CD4-positive, alpha-beta T cell treated with Interleukin-2 at 100 ng/mL for 4 hours (primary cell): Measurements from ENCODE around the gene OR10G3.
"Not testable (repeated sequence)": the region's sequence is repeated elsewhere in the genome, so short reads cannot be mapped to it uniquely, and the experiment has no call there.

Experiments
- DNase-seq: peaks from one replicate; pipeline ENCODE4 v3.0.0-alpha.2; 2020; ENCODE audit warnings: low spot score

OR10G3 gene, protein sequence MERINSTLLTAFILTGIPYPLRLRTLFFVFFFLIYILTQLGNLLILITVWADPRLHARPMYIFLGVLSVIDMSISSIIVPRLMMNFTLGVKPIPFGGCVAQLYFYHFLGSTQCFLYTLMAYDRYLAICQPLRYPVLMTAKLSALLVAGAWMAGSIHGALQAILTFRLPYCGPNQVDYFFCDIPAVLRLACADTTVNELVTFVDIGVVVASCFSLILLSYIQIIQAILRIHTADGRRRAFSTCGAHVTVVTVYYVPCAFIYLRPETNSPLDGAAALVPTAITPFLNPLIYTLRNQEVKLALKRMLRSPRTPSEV

DNA sequence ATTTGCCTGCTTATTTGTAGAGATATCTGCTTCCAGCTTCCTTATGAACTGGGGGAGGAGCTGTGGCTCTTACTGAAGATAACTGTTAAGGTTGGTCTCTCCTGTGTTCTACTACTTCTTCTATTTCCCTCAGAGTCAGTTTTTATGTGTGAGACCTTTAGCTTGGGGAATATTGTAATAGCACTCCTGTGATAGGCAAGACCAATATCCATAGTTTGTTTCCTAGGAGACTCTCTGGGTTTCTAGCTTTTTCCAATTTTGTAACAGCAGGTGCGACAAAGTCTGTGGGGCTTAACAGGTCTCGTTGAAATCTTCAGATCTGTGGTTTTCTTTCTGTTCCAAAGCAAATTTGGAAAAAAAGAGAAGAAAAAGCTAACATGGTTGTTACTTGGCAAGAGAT lies at the start of gene OR10G3:
Gene OR10G3, minus strand, starts transcription at position 101 of the 400 bp plus-strand sequence. CDS start 9,332 bp downstream, outside the sequence.
- no peak for DNase-seq

DNA sequence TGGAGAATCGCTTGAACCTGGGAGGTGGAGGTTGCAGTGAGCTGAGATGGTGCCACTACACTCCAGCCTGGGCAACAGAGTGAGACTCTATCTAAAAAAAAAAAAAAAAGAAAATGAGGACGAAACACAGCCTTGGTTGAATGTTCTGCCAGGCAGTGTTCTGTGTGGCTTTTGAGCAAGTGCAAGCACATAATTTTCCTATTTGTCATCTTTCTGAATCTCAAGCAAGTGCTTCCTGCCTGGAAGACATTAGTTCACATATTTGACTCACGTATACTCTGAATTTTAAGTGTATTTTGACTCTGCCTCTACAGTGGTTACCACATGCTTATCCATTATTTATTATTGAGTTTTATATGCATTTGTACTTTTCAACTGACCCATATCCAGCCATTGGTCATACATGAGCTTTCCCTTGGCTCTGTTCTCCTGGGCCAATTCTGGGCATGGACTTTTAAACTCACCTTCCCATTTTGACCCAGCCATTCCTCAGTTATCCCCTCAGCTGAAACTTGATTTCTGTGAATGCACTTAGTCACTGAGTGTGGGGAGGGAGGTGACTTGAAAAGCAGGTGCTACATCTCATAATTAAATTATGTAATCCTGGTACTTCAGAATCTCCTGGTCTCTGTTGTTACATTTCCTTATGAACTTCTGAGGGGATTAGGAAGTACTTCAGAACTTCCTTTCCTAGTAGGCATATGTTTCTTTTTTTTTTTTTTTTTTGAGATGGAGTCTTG lies 46.8 kb upstream of the OR10G3 start:
- no peak for DNase-seq

DNA sequence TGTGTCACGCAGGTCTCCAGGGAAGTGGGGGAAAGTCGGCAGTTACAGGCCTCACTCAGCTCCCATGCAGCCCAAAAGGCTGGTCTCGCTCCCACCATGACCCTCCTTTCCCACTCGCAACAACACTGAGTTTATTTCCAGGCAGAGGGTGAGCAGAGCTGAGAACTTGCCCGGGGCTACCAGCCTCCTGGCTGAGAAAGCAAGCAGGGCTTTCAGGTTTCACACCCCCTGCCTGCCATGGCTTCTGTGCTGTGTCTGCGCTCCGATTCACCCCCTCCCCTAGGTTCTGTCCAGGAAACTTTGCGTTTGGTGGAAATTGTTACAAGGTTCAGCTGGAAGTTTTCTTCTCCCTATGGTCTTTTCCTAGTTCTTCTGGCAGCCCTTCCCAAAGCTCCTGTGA lies 37.7 kb upstream of the OR10G3 start:
- DNase-seq = no peak

DNA sequence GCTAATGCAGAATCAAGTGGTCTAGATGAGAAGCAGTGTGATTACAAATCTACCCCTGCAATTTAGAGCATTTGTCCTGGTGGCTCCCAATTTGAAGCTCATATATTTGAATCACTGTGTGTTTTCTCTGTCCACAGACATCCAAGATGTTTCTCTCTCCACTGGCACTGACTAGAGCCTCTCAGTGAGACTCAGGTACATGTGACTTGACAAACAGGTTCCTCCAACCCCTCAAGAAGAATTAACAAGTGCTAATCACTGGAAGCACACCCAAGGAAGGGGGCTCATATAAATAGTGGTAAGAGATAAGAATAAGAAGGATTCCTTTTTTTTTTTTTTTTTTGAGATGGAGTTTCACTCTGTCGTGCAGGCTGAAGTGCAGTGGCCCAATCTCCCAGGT lies 34.4 kb upstream of the OR10G3 start:
- no peak for DNase-seq

DNA sequence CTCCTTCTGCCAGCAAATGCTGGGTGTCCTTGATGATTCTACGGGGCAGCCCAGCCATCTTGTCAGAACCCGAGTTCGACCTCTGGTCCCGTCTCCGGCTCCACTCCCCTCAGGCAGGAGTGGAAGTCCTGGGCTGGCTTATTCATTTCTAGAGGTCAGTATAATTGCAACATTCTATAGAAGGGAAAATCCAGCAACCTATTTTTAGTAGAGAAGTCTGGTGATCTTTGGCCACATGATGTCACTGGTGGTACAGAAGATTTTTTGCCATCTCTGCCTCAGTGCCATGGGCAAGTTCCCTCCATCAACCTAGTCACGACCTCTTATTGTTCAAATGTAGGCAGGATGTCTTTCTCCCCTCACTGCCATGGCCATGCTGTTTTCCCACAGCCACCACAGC lies 32.4 kb upstream of the OR10G3 start:
- no peak for DNase-seq

DNA sequence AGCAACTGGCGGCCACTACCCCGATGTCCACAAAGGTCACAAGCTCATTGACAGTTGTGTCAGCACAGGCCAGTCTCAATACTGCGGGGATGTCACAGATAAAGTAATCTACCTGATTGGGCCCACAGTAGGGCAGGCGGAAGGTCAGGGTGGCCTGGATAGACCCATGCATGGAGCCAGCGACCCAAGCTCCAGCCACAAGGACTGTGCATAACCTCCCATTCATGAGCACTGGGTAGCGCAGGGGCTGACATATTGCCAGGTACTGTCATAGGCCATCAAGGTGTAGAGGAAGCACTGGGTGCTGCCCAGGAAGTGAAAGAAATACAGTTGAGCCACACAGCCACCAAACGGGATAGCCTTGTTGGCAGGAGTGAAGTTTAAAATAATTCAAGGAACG lies 22.3 kb upstream of the OR10G3 start:
- DNase-seq = not testable (repeated sequence)

DNA sequence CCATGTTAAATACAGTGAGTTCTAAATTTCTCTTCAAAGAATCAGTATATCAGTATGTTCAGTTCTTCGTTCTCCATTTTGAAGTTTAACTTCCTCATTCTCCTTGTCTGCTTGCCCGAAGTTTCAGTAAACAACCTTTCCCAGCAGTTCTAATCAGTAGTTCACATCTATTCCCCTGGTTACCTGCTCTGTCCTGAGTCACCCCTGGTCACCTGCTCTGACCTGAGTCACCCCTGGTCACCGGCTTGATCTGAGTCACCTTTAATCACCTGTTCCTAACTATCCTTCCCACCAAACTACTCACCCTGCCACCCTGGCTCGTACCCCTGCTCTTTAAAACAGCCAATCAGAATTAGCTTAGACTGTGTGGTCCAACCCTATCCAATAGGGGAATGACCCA lies 9.4 kb upstream of the OR10G3 start:
- no peak for DNase-seq

DNA sequence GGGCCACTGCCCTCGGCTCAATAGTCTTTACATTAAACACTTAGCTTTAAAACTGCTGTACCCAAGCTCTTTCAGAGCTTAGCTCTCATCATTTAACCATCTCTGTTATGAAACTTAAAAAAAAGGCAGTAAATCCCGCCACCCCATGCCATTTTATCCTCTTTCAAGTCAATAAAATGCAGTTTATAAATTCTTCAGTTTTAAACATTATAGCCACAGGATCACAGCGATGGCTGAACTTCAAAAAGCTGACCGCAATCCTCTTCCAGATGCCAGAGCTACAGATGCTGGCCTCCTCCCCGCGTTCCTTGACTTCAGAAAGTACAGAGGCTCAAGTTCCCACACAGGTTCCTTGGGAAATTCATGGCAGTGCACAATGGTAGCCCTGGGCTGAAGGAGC lies 4.2 kb downstream of the OR10G3 start:
- DNase-seq = no peak

DNA sequence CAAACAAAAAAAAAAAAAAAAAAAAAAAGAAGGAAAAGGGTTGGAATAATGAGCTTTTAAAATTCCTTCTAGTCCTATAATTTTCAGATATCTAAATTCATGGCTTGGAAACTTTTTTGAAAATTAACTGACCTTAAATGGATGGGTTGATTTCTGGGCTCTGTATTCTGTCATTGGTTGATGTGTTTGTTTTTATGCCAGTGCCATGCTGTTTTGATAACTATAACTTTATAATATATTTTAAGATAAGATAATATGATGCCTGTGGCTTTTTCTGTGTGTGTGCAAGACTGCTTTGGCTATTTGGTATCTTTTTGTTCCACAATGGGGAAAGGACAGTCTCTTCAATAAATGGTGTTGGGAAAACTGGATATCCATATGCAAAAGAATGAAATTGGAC lies 7.3 kb downstream of the OR10G3 start:
- no peak for DNase-seq

DNA sequence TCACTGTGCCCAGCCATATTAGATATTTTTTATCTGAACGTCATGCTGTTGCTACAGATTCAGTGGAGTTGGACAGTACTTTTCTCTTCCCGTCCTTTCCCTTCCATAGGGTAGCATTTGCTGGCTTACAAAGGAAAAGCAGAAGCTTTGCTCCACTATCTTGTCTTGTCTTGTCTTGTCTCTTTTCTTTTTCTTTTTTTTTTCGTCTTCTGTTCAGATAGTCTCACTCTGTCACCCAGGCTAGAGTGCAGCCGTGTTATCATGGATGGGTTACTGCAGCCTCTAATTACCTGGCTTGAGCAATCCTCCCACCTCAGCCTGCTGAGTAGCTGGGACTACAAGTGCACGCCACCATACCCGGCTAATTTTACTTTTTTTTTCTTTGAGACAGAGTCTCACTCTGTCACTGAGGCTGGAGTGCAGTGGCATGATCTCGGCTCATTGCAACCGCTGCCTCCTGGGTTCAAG lies 21.1 kb downstream of the OR10G3 start:
- DNase-seq = no peak

DNA sequence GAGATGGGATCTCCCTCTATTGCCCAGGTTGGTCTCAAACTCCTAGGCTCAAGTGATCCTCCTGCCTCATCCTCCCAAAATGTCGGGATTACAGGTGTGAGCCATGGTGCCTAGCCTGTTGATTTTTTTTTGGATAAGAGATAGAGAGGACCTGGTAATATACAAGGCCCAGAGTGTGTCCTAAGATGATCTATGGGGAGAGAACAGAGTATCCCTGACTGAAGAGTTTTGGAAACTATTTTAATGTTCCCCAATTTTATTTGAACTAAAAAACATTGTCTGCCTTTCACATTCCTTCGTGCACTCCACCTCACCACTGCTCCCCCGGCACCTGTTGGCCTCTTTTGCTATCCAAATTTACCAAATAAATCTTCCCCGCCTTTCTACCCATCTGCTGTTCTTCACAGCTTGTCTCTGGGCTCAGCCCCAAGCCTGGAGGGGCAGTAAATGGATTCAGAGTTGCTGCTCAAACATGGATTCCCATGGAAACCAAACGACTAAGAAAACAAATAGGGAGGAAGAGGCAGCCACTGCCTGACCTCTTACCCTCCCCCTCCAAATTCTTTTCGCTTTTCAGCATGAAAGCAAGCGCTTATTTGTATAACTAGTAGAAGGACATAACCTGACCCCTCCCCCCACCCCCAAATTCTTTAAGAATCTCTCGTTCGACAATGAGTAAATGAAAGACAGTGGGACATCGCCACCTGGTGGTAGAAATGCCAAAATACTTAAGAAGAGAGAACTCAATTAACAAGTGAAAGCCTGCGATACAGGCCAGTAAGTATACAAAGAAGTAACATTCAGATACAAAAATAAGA lies 22.6 kb downstream of the OR10G3 start:
- DNase-seq = peak; percentile 89

DNA sequence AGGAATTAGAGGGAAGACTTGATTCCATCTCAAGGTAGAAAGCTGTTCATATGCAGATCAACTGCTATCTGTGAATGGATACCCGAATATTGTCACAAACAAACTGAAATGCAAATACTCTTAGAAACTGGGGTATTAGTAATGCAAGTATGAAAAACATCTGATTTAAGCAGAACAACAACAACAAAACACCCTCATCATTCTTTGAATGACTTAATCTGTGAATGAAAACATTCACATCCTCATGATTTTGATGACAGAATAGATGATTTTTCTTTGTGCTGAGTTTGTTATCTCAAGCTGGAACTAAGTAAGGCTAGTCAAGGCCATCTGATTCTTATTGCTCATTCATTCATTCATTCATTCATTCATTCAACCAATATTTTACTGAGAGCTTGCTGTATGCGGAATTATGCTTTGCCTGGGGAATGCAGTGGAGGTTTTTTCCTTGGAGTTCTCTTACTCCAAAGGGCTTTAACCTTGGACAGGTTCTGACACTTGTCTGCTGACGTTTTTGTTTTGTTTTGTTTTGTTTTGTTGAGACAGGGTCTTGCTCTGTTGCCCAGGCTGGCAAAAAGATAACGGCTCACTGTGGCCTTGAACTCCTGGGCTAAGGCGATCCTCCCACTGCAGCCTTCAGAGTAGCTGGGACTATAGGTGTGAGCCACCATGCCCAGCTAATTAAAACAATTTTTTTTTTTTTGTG lies 23.3 kb downstream of the OR10G3 start:
- DNase-seq = no peak

DNA sequence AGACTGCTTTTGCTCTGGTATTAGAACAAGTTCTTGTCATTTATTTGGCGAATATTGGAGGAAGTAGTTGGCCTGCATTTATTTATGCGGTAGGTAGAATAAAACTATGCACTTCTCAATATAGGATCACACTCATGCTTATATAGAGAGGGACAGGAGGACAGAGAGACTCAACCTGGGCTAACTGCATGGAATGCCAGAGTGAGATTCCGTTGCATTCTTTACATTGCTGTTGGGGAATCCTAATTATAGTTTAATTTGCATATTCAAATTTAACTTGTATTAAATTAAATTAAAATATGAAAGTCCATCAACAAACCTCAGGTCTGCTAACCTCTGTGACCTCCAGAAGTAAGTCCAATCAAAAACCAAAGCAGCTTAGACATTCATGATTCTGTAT lies 26.6 kb downstream of the OR10G3 start:
- no peak for DNase-seq

DNA sequence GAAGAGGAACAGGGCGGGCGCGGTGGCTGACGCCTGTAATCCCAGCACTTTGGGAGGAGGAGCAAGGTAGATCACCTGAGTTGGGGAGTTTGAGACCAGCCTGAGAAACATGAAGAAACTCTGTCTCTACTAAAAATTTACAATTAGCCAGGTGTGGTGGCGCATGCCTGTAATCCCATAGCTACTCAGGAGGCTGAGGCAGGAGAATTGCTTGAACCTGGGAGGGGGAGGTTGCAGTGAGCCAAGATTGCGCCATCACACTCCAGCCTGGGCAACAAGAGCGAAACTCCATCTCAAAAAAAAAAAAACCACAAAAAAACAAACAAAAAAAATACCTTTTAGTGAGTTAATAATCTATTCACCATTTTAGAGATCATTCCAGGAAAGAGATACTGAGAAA lies 35.3 kb downstream of the OR10G3 start:
- not testable (repeated sequence) for DNase-seq

DNA sequence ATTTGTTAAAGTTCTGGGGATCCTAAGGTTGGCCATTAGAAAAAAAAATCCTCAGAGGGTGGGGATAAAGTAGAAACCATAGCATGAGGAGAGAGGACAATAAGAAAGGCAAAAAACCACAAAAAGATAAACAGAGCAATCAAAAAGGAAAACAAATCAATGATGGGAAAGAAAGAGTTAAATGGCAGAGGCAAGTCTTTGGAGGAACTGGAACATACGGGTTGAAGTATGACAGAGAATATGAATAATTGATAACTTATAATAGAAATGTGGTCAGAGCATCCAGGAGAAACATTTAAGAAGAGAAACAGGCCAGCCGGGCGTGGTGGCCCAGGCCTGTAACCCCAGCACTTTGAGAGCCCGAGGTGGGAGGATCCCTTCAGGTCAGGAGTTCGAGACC lies 35.9 kb downstream of the OR10G3 start:
- no peak for DNase-seq

DNA sequence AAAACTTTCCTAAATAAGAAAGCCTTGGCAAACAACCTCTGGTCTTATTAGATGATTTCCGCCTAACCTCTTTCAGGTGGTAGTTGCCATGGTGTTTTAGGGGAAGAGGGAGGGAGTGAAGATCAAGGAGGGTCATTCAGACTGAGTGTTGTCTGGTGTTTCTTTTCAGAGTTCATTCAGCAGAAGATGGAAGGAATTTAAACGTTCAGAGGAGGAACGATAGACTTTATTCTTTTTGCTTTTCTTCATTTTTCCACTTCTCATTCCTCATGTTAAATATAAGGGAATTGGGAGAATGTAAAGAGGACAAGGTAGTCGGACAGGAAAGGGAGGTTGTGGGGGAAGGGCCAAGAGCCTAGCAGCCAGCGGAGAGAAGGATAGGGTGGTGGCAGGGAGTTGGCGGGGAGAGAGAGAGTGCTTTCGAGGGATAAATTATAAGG lies 36.3 kb downstream of the OR10G3 start:
- no peak for DNase-seq

DNA sequence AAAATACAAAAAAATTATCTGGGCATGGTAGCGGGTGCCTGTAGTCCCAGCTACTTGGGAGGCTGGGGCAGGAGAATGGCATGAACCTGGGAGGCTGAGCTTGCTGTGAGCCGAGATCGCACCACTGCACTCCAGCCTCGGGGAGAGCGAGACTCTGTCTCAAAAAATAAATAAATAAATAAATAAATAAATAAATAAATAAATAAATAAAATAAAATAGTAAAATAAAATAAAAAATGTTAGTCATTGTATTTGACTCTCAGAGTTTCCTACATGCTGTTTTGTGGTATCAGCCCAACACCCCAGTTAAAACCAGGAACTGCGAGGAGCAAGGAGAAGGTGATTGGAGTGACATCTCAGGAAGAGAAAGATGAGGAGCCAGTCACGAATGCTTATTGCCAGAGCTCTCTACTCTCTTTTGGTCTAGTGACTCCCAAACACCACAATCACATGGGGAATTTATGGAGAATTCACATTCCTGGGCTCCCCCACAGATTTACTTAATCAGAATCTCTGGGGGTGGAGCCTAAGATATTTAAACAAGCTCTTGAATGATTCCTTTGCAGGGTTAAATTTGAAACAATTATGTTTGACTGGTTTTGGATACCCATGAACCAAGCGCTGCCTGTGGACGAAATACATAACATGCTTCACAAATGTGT lies 38.3 kb downstream of the OR10G3 start:
- no peak for DNase-seq

DNA sequence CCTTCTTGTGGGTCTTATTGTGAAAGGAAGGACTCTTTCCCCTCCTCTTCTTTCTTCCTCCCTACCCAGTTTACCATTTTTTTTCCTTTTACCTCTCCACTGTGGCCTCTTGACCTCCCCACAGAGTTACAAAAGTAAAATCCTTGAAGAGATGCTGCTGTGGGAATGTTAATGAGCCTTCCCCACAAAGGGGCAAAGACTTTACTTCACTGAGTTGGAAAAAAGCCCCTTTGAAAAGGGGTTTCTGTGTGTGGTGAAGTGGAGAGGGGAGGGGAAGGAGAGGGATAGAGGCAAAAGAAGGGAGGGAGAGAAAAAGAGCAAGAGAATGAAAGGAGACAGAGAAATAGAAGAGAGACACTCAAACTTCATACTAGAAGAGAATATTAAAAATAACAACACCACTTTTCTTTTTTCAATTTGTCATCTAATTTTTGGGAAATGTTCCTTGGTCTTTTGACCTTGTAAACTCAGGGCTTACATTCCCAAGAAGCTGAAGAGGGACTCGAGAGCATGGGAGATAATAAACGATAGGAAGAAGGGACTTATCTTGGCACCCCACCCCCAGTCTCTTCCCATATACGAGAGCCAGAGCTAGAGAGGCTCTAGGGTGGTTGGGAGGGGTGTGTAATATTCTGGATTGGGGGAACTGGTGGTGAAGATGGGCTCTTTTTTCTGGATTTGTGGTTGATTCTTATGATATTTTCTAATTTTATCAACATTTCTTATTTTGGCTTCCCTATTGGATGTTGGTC lies 40.5 kb downstream of the OR10G3 start:
- DNase-seq = no peak

DNA sequence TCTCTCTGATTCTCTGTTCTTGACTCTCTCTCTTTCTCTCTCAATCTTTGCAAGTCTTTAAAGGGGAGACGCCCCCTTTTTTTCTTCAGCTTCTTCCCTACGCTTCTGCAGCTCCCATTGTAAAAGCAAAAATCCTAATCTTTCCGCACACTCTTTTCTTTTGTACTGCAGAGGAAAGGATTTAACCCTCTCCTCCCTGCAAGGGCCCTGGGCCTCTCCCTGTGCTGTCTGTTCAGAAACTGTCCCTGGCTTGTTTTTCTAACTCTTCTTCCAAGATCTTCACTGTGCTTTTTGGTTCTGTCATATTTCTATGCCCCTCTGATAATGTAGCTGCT lies 42.8 kb downstream of the OR10G3 start:
- no peak for DNase-seq

DNA sequence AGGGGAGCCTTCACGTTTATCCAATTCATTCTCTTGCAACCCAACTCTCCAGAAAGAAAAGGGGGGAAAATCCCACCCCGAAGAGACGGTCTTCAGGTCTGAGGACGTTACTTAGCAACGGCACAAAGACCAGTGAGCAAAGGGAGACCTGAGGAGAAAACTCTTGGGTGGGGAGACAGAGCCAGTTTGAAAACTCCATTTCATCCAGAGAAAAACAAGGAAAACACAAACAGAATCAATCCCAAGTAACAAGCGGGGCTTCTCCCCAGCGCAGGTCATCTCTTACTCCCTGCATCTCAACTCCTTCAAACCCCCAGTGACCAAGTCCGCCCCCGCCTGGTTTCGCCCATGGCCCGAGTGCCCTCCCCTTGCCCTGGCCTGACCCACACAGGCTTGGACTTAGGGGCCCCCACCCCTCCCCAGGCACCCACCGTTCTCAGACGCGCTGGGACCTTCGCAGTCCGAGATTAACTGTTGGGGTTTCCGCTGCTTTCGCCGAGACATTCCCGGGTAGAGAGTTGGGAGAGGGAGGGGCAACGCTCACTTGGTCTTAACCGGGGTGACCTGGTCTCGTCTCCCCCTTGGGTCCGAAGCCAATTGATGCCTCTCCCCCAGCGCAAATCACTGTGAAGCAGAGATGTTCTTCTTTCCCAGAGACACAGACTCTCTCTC lies 43.3 kb downstream of the OR10G3 start:
- DNase-seq = no peak
